HFF-Myc (cell line): ENCODE measurements around the gene ADAMTSL1.

ENCODE experiments used
- DNase-seq: peaks from one replicate; pipeline ENCODE4 v3.0.0-alpha.2; 2011; ENCODE audit warnings: low read depth; ENCODE audit errors: extremely low read depth
- H3K4me3 ChIP-seq: replicated peaks from 2 replicates; pipeline ENCODE4 v1.5.1; 2011; ENCODE audit warnings: low read depth, mild to moderate bottlenecking, control low read depth, low read length
- CTCF ChIP-seq: IDR thresholded peaks from 2 replicates; pipeline ENCODE4 v1.5.1; 2012; ENCODE audit warnings: mild to moderate bottlenecking, low read depth, low read length, control low read depth; ENCODE audit errors: missing control alignments

ADAMTSL1 gene

GRCh38 chr9:18596920-18597319 is 123.0 kb downstream of the ADAMTSL1 start:
- no peak overlapping the region for H3K4me3 ChIP-seq
- no peak for TF ChIP-seq CTCF
- DNase-seq = no peak

DNA sequence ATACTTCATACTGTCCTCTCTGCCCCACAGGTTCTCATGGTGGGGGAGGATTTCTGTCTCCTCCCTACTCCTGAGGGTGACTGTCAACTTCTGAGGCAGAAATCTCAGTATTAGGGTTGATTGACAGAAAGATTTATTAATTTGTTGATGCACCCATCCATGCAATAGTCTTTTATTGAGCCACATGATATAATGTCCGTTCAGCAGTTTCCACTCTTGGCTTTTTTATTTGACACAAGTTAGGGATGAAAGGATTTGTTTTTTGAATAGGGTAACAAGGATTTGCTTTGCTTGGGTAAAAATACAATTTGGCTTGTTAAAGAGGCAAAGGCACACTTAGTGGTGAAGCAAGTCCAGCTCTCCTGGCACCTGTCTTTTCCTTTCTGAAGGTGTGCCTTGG is 125.0 kb downstream of the ADAMTSL1 start:
- H3K4me3 ChIP-seq = no peak overlapping the region
- no peak for DNase-seq
- TF ChIP-seq CTCF = no peak

- H3K4me3 ChIP-seq = no peak overlapping the region
- no peak for DNase-seq
- TF ChIP-seq CTCF = no peak
Observed at GRCh38 chr9:18601026-18601425, 127.1 kb downstream of the ADAMTSL1 start.

- H3K4me3 ChIP-seq = no peak overlapping the region
- no peak for DNase-seq
- TF ChIP-seq CTCF = no peak
Observed at GRCh38 chr9:18601956-18602355, 128.0 kb downstream of the ADAMTSL1 start.

GRCh38 chr9:18604767-18605730 is 131.1 kb downstream of the ADAMTSL1 start:
- H3K4me3 ChIP-seq = no peak overlapping the region
- DNase-seq = no peak
- TF ChIP-seq CTCF = no peak

DNA sequence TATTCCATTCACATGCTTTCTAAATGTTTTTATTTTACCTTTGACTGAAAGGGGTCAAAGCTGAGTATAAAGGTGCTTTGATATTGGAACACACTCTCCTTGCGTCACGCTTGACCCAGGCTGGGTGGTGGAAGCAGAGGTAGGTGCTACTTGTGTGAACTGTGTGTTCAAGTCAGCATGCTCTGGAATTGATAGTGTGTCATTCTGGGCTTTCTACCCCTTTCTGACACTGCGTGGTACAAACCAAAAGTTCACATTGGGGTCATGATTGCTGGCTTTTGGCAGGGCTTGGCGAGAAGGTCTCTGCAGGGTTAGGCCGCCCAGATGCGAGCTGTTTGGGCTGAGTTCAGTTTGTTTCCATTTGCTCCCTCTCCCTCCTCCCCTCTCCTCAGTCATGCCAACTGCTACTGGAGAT is 131.8 kb downstream of the ADAMTSL1 start:
- no peak for TF ChIP-seq CTCF
- no peak overlapping the region for H3K4me3 ChIP-seq
- no peak for DNase-seq
